IMR-90 (cell line): ENCODE results near the gene PAQR5.

Experiments
- CEBPB ChIP-seq: IDR thresholded peaks from 2 replicates; pipeline ENCODE4 v1.6.1; 2012; ENCODE audit warnings: low read depth, low read length, improper control_type of control experiment
- POLR2A ChIP-seq: IDR thresholded peaks from 2 replicates; pipeline ENCODE4 v1.6.1; 2012; ENCODE audit warnings: mild to moderate bottlenecking, low read depth, low read length

- no peak for TF ChIP-seq CEBPB
- TF ChIP-seq POLR2A: no peak
These were observed 110.1 kb downstream of the PAQR5 start for GRCh38 chr15:69408841-69409240.
